Esophagus (tissue), 2 donors: ENCODE data around the gene CLEC4C. TPM values are rescaled to one million over a fixed set of nuclear protein-coding genes. Genes with fewer than 3 reads are reported as not detected.
"Not testable (repeated sequence)": the region's sequence is repeated elsewhere in the genome, so short reads cannot be mapped to it uniquely, and the experiment has no call there.

ENCODE experiments used
- H3K27ac ChIP-seq, 2 donors: one replicate each; pipeline ENCODE4 v1.5.1; 2013; ENCODE audit warnings: low read depth in 2 of 2, mild to moderate bottlenecking in 2 of 2, inconsistent platforms in 1 of 2, low read length in 1 of 2, moderate library complexity in 1 of 2
- H3K27me3 ChIP-seq, 2 donors: one replicate each; pipeline ENCODE4 v1.6.1; 2013; ENCODE audit warnings: low read length in 2 of 2, control low read depth in 1 of 2, mild to moderate bottlenecking in 1 of 2; ENCODE audit not compliant: insufficient read depth in 2 of 2, control insufficient read depth in 1 of 2
- H3K36me3 ChIP-seq, 2 donors: one replicate each; pipeline ENCODE4 v1.6.1; 2013; ENCODE audit warnings: low read length in 1 of 2; ENCODE audit not compliant: control insufficient read depth in 2 of 2, insufficient read depth in 2 of 2
- H3K4me1 ChIP-seq, 2 donors: one replicate each; pipeline ENCODE4 v1.6.1; 2013; ENCODE audit warnings: low read length in 1 of 2; ENCODE audit not compliant: control insufficient read depth in 2 of 2, insufficient read depth in 2 of 2
- H3K4me3 ChIP-seq, 2 donors: one replicate each; pipeline ENCODE4 v1.5.1; 2013; ENCODE audit warnings: low read length in 2 of 2, mild to moderate bottlenecking in 2 of 2, low read depth in 1 of 2, moderate library complexity in 1 of 2
- H3K9me3 ChIP-seq, 2 donors: one replicate each; pipeline ENCODE4 v1.6.1; 2013; ENCODE audit warnings: mild to moderate bottlenecking in 2 of 2, low read depth in 1 of 2, low read length in 1 of 2, moderate library complexity in 1 of 2; ENCODE audit not compliant: control insufficient read depth in 2 of 2, insufficient read depth in 1 of 2
- WGBS, 2 donors: extraction: QIAGEN DNeasy Blood & Tissue Kit; methylation state at CpG; one replicate each; pipeline ENCODE4 v1.1.7; 2013; 5-methylcytosine and 5-hydroxymethylcytosine counted together
- polyA plus RNA-seq, 2 donors: library from polyadenylated mRNA; stranded (reverse); fragments of 200-250 nt; gene quantifications; one replicate each; pipeline ENCODE4 v1.2.3, GENCODE V29; 2013
- donor health status: healthy with polysubstance abuse.
- donor health status: Bipolar disorder and iron deficiency.

CLEC4C gene
- polyA plus RNA-seq, 2 donors = not detected

- not testable (repeated sequence) for H3K36me3 ChIP-seq, H3K4me1 ChIP-seq, H3K27me3 ChIP-seq, H3K9me3 ChIP-seq, H3K4me3 ChIP-seq, H3K27ac ChIP-seq
These were observed 16.2 kb downstream of the CLEC4C start for GRCh38 chr12:7730984-7731383.

DNA sequence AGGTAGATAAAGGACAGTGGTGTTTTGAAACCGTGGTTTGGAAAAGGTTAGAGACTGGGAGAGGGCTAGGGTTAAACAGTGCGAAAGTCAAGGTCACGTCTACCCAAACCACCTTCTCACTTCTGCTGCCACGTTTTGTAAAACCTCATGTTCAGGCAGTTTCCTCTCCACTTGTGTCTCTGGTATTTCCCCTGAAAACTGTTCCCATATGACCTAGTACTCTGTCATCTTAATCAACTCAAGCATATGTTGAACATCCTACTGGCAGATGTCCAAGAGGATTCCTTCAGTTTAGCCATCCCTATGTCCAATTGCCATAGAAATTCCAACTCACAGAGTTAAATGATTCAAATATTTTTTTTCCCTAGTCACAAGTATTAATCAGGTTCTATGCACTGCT lies 17.4 kb downstream of the CLEC4C start:
- Histone ChIP-seq H3K4me1 (no peaks in the 10 kb centered on the region), H3K4me3 (no peak overlapping the region), H3K27ac (no peak overlapping the region), H3K9me3 (no peaks in the 10 kb centered on the region), H3K27me3 (no peaks in the 10 kb centered on the region), H3K36me3 (no peaks in the 10 kb centered on the region)
- WGBS, 2 donors = 53 to 58% methylated on average over 4 of the region's 4 CpGs

GRCh38 chr12:7723926-7724325 lies 23.2 kb downstream of the CLEC4C start:
- Histone ChIP-seq H3K4me1 (no peaks in the 10 kb centered on the region), H3K27me3 (no peaks in the 10 kb centered on the region), H3K36me3 (no peaks in the 10 kb centered on the region), H3K27ac (no peak overlapping the region), H3K4me3 (no peak overlapping the region), H3K9me3 (no peaks in the 10 kb centered on the region)
- WGBS, 2 donors = 53 to 85% methylated on average over 3 of the region's 3 CpGs

DNA sequence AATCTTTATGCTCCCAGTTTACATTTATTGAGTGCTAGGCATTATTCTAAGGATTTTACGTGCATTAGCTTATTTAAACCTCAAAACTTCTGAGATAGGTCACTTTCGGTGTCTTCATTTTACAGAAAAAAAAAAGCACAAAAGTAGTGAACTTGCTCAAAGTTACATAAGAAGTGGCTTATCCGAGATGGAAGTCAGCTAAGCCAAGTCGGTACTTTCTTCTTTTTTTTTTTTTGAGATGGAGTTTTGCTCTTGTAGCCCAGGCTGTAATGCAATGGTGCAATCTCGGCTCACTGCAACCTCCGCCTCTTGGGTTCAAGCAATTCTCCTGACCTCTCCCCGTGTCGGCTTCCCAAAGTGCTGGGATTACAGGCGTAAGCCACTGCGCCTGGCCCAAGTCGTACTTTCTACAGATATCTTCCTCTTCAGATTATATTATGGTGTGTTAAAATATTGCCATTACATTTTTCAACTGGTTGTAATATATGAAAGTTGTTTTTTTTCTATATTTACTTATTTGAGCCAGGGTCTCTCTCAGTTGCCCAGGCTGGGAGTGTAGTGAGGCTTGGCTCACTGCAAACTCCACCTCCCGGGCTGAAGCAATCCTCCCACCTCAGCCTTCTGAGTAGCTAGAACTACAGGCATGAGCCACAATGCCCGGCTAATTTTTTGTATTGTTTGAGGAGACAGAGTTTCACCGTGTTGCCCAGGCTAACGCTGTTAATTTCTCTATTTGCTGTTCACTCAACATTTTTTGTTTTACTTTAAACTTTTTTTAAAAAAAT lies 27.0 kb downstream of the CLEC4C start:
- no peak overlapping the region for H3K4me3 ChIP-seq
- WGBS, 2 donors = 66 to 68% methylated on average over 15 of the region's 15 CpGs

DNA sequence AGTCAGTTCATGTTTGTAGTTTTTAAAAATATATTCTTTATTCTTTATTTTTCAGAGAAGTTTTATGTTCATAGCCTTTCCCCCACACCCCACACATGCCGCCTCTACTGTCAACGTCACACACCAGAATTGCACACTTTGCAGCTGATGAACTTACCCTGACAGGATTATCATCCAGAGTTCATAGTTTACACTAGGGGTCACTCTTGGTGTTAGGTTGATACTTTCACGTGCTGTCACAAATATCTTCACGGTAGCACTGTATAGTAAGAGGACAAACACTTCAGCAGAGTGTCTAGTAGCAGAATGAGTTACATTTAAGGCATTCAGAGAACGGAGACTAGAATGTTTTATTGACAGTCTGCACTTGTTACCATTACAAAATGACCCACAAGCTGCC lies 30.8 kb downstream of the CLEC4C start:
- H3K36me3 ChIP-seq = no peaks in the 10 kb centered on the region
- H3K4me1 ChIP-seq = no peaks in the 10 kb centered on the region
- 10 to 18% methylated on average over 5 of the region's 5 CpGs for WGBS, 2 donors
- H3K27ac ChIP-seq = no peak overlapping the region
- no peaks in the 10 kb centered on the region for H3K9me3 ChIP-seq
- no peak overlapping the region for H3K4me3 ChIP-seq
- H3K27me3 ChIP-seq = no peaks in the 10 kb centered on the region

More for the DNA sequence above, 27.0 kb downstream of the CLEC4C start:
- no peaks in the 10 kb centered on the region for H3K4me1 ChIP-seq
- H3K27me3 ChIP-seq = no peaks in the 10 kb centered on the region
- H3K9me3 ChIP-seq = no peaks in the 10 kb centered on the region
- no peaks in the 10 kb centered on the region for H3K36me3 ChIP-seq
- no peak overlapping the region for H3K27ac ChIP-seq

DNA sequence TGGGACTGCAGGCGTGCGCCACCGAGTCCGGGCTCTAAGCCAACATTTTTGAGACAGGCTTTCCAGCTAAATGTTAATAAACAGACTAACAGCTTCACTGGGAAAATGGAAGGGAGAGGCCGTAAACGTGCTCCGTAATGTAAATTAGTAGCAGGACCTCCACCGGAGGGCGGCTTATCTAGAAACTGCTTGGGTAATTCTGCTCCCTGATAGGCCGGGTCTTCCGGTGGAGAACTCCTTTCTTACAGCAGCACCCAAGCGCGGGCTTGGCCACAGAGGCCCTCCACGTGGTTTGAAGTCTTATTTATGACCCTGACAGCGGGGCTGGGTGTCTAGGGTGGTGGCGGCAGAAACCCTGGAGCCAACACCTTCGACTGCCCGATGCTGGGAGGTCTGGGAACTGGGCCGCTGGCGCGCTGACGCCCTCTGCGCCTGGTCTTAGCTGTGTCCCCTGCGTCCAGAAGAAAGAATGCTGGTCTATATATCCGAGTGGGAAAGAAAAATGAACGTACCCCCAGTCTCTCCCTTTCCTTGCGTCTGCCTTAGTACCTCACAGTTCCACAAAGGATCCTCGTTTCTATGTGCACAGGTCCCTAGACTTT lies 34.2 kb downstream of the CLEC4C start:
- Histone ChIP-seq H3K36me3 (no peaks in the 10 kb centered on the region), H3K27me3 (no peaks in the 10 kb centered on the region), H3K4me3 (no peak overlapping the region), H3K4me1 (no peaks in the 10 kb centered on the region), H3K27ac (no peak overlapping the region), H3K9me3 (no peaks in the 10 kb centered on the region)
- WGBS, 2 donors = 91 to 92% methylated on average over 28 of the region's 28 CpGs

- Histone ChIP-seq H3K27ac (no peak within 1 kb of the TSS), H3K36me3 (no peaks in the 10 kb centered on the region), H3K4me3 (no peak within 1 kb of the TSS), H3K27me3 (no peaks in the 10 kb centered on the region), H3K9me3 (no peaks in the 10 kb centered on the region), H3K4me1 (no peaks in the 10 kb centered on the region)
- 73 to 81% methylated on average over 7 of the region's 7 CpGs for WGBS, 2 donors
These were observed 36.0 kb downstream of the CLEC4C start, which contains the start of gene DPPA3 for GRCh38 chr12:7711133-7711532. Gene DPPA3 (plus strand): TSS chr12:7711433. CDS start chr12:7711571, 138 bp downstream.

- Histone ChIP-seq H3K27me3 (no peaks in the 10 kb centered on the region), H3K27ac (no peak overlapping the region), H3K36me3 (no peaks in the 10 kb centered on the region), H3K4me1 (no peaks in the 10 kb centered on the region), H3K4me3 (no peak overlapping the region), H3K9me3 (no peaks in the 10 kb centered on the region)
- 60 to 73% methylated on average over 8 of the region's 8 CpGs for WGBS, 2 donors
These were observed 37.1 kb downstream of the CLEC4C start for GRCh38 chr12:7709969-7710675.

- no peaks in the 10 kb centered on the region for H3K36me3 ChIP-seq
- H3K4me1 ChIP-seq = no peaks in the 10 kb centered on the region
- no peak overlapping the region for H3K4me3 ChIP-seq
- H3K9me3 ChIP-seq = no peaks in the 10 kb centered on the region
- H3K27ac ChIP-seq = no peak overlapping the region
- H3K27me3 ChIP-seq = no peaks in the 10 kb centered on the region
- 89% methylated on average over 29 of the region's 29 CpGs for WGBS, 2 donors
These were observed 41.3 kb downstream of the CLEC4C start for GRCh38 chr12:7705846-7706245.
